GM12874 (cell line): ENCODE data around the gene SOX13.

Experiments used
- TF ChIP-seq, protein P1 (sequence below): IDR thresholded peaks from 2 replicates; pipeline ENCODE4 v1.5.1; 2011; ENCODE audit warnings: low read depth, mild to moderate bottlenecking, control low read depth, low read length, moderate library complexity; ENCODE audit not compliant: insufficient read depth

The SOX13 gene

GRCh38 chr1:204089044-204089751 is 16.3 kb downstream of the SOX13 start:
- TF ChIP-seq, protein P1, sequence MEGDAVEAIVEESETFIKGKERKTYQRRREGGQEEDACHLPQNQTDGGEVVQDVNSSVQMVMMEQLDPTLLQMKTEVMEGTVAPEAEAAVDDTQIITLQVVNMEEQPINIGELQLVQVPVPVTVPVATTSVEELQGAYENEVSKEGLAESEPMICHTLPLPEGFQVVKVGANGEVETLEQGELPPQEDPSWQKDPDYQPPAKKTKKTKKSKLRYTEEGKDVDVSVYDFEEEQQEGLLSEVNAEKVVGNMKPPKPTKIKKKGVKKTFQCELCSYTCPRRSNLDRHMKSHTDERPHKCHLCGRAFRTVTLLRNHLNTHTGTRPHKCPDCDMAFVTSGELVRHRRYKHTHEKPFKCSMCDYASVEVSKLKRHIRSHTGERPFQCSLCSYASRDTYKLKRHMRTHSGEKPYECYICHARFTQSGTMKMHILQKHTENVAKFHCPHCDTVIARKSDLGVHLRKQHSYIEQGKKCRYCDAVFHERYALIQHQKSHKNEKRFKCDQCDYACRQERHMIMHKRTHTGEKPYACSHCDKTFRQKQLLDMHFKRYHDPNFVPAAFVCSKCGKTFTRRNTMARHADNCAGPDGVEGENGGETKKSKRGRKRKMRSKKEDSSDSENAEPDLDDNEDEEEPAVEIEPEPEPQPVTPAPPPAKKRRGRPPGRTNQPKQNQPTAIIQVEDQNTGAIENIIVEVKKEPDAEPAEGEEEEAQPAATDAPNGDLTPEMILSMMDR, result no peak

- TF ChIP-seq, protein P1, result no peak
Observed at GRCh38 chr1:204091066-204091465, 18.2 kb downstream of the SOX13 start.

GRCh38 chr1:204091787-204092312 is 18.9 kb downstream of the SOX13 start:
- TF ChIP-seq, protein P1, result no peak

- TF ChIP-seq, protein P1, result no peak
Observed at GRCh38 chr1:204092632-204093420, 19.9 kb downstream of the SOX13 start.

GRCh38 chr1:204093421-204093717 is 20.5 kb downstream of the SOX13 start:
- TF ChIP-seq, protein P1, result no peak

GRCh38 chr1:204093781-204094180 is 20.9 kb downstream of the SOX13 start:
- TF ChIP-seq, protein P1, result no peak

DNA sequence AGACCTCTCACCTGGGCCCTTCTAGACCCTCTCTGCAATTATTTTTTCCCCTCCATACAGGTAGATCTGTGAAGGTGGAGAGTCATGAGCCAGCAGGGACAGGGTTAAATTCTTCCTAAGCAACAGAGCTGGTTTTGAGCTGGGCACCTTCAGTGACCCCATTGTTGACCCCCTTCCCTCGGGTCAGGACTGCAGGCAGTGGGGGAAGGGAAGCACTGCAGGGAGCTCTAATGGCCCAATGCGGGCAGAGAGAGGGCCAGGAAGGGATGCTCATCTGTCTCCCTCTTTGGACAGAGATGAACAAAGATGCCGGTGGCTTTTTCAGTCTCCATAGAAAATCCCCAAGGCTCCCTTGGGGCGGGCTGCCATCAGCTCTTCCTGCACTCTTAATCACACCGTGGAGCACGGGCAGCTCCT is 21.4 kb downstream of the SOX13 start:
- TF ChIP-seq, protein P1, result no peak
